Endothelial cell of umbilical vein (primary cell): ENCODE data around the gene PDE7B. TPM values are rescaled to one million over a fixed set of nuclear protein-coding genes. Genes with fewer than 3 reads are reported as not detected.

Source experiments
- BruUV-seq: library from RNA; stranded (reverse); fragments of 400-500 nt; replicated peaks from 2 replicates; lab custom pipeline; 2021; lab: Mats Ljungman, UMichigan
- CTCF ChIA-PET: fragments of 300-600, 350-600 bp; sonication (Branson Sonifier 250); formaldehyde crosslinking; loops from one replicate; lab custom pipeline; 2021; ENCODE audit warnings: antibody characterized with exemption, inconsistent platforms; lab: Charles Lee
- POLR2A ChIA-PET: fragments of 300-600, 350-600 bp; sonication (Branson Sonifier 250); formaldehyde crosslinking; loops from one replicate; lab custom pipeline; 2021; ENCODE audit warnings: antibody characterized with exemption, inconsistent platforms; lab: Charles Lee
- DNase-seq: peaks from one replicate; pipeline ENCODE4 v3.0.0-alpha.2; 2011; ENCODE audit warnings: low read depth, low spot score
- FAIRE-seq: peaks from 2 replicates; lab custom pipeline; 2011; peaks lifted over from hg19 to GRCh38; lab: Jason Lieb, UNC
- H2AFZ ChIP-seq: 2 replicates; pipeline ENCODE4 v1.6.0; 2012; ENCODE audit warnings: low read depth, low read length, control low read depth, inconsistent platforms
- H3K27ac ChIP-seq: 2 replicates; pipeline ENCODE4 v1.5.1; 2011; ENCODE audit warnings: low read depth, mild to moderate bottlenecking, control low read depth, low read length, moderate library complexity; ENCODE audit not compliant: insufficient read depth
- H3K27me3 ChIP-seq, 2 experiments: 2 replicates each; pipeline versions ENCODE4 v1.6.0 to v1.6.1; 2011; ENCODE audit warnings: low read length in 2 of 2, mixed read lengths in 1 of 2; ENCODE audit not compliant: control insufficient read depth in 2 of 2, insufficient read depth in 2 of 2
- H3K36me3 ChIP-seq, 2 experiments: 2 replicates in 1 of 2; 3 replicates in 1 of 2; pipeline ENCODE4 v1.5.1; 2011; ENCODE audit warnings: low read length in 2 of 2, mild to moderate bottlenecking in 1 of 2, moderate library complexity in 1 of 2; ENCODE audit not compliant: control insufficient read depth in 2 of 2, insufficient read depth in 2 of 2; ENCODE audit errors: extremely low read depth in 1 of 2
- H3K4me1 ChIP-seq: 3 replicates; pipeline ENCODE4 v1.5.1; 2011; ENCODE audit warnings: mild to moderate bottlenecking, low read length; ENCODE audit not compliant: control insufficient read depth, insufficient read depth; ENCODE audit errors: extremely low read depth
- H3K4me2 ChIP-seq: 2 replicates; pipeline ENCODE4 v1.6.1; 2011; ENCODE audit warnings: low read length, control low read depth, mixed read lengths; ENCODE audit not compliant: insufficient read depth
- H3K4me3 ChIP-seq, 3 experiments: fragments of 200-600 bp in 1 of 3; sonication (generic), shearing (Covaris generic) in 1 of 3; replicated peaks in 1 of 3; 2 replicates each; pipeline ENCODE4 v1.5.1; 2011 to 2016; ENCODE audit warnings: control low read depth in 3 of 3, low read length in 3 of 3, mild to moderate bottlenecking in 2 of 3, inconsistent platforms in 1 of 3, low read depth in 1 of 3, moderate library complexity in 1 of 3; ENCODE audit not compliant: insufficient read depth in 1 of 3
- H3K79me2 ChIP-seq: 2 replicates; pipeline ENCODE4 v1.6.0; 2012; ENCODE audit warnings: low read length, inconsistent platforms; ENCODE audit not compliant: control insufficient read depth, insufficient read depth
- H3K9ac ChIP-seq: replicated peaks from 2 replicates; pipeline ENCODE3; 2011; ENCODE audit warnings: low read length, control low read depth; ENCODE audit not compliant: insufficient read depth; ENCODE audit errors: extremely low read depth
- H3K9me1 ChIP-seq: replicated peaks from 3 replicates; pipeline ENCODE4 v1.6.0; 2011; ENCODE audit warnings: mild to moderate bottlenecking, low read length; ENCODE audit not compliant: control insufficient read depth, insufficient read depth; ENCODE audit errors: extremely low read depth
- H3K9me3 ChIP-seq: replicated peaks from 2 replicates; pipeline ENCODE4 v1.5.1; 2012; ENCODE audit warnings: low read length, inconsistent platforms; ENCODE audit not compliant: control insufficient read depth, insufficient read depth
- H4K20me1 ChIP-seq: replicated peaks from 2 replicates; pipeline ENCODE3; 2011; ENCODE audit warnings: mild to moderate bottlenecking, low read length; ENCODE audit not compliant: control insufficient read depth, insufficient read depth; ENCODE audit errors: extremely low read depth
- EZH2 ChIP-seq: IDR thresholded peaks from 2 replicates; pipeline ENCODE4 v1.6.1; 2012; ENCODE audit warnings: borderline replicate concordance, low read depth, mild to moderate bottlenecking, moderate library complexity, low read length, inconsistent platforms; ENCODE audit not compliant: severe bottlenecking
- FOS ChIP-seq: IDR thresholded peaks from 2 replicates; pipeline ENCODE4 v1.6.1; 2011; ENCODE audit warnings: mild to moderate bottlenecking, low read length, moderate library complexity, borderline replicate concordance; ENCODE audit not compliant: insufficient read depth
- GATA2 ChIP-seq: IDR thresholded peaks from 2 replicates; pipeline ENCODE4 v1.7.0; 2011; ENCODE audit warnings: low read depth, mild to moderate bottlenecking, moderate library complexity, mixed read lengths, low read length; ENCODE audit not compliant: insufficient read length, insufficient read depth
- JUN ChIP-seq: IDR thresholded peaks from 2 replicates; pipeline ENCODE4 v1.6.1; 2011; ENCODE audit warnings: borderline replicate concordance, low read depth; ENCODE audit not compliant: insufficient read length, insufficient read depth
- MYC ChIP-seq: IDR thresholded peaks from one replicate; pipeline ENCODE4 v1.6.1; 2011; ENCODE audit warnings: mild to moderate bottlenecking, low read depth, low read length
- POLR2A ChIP-seq: IDR thresholded peaks from 2 replicates; pipeline ENCODE4 v1.6.1; 2012; ENCODE audit warnings: low read depth, mild to moderate bottlenecking, control low read depth, low read length
- POLR2AphosphoS5 ChIP-seq: IDR thresholded peaks from 2 replicates; pipeline ENCODE4 v1.6.1; 2012; ENCODE audit warnings: low read depth, mild to moderate bottlenecking, control low read depth, low read length, moderate library complexity; ENCODE audit not compliant: insufficient read depth
- dilution Hi-C: fragments of 300-500 bp; cut with MboI; formaldehyde crosslinking; loops from one replicate; pipeline ENCODE4 v1.15.0; 2019; ENCODE audit warnings: low sequenced_read_pairs; ENCODE audit not compliant: extremely low pct_ligation_motif_present
- intact Hi-C: fragments of 100-400 bp; cut with micrococcal nuclease; formaldehyde crosslinking; loops from one replicate; pipeline ENCODE4 v1.10.0; 2022
- polyA plus RNA-seq, 4 experiments: library from polyadenylated mRNA; depleted of rRNA in 3 of 4; stranded (reverse) in 3 of 4; unstranded in 1 of 4; fragments of >200 nt; gene quantifications; 2 replicates each; pipeline versions ENCODE4 v1.2.1 to v1.2.3, GENCODE V29; 2011 to 2012; ENCODE audit warnings: missing spikeins in 1 of 4
- total RNA-seq: library from RNA; stranded (reverse); gene quantifications from 2 replicates; pipeline ENCODE4 v1.2.3, GENCODE V29; 2021
- TF ChIP-seq, protein P1 (sequence below): IDR thresholded peaks from 2 replicates; pipeline ENCODE4 v1.6.1; 2011; ENCODE audit not compliant: insufficient read depth, insufficient read length
- TF ChIP-seq, protein P2 (sequence below), 2 donors: IDR thresholded peaks; 1 replicate in 1 of 2; 2 replicates in 1 of 2; pipeline ENCODE4 v1.5.1; 2011; ENCODE audit warnings: low read length in 2 of 2, mild to moderate bottlenecking in 2 of 2, moderate library complexity in 2 of 2, control low read depth in 1 of 2, inconsistent platforms in 1 of 2, low read depth in 1 of 2; ENCODE audit not compliant: insufficient read depth in 1 of 2; ENCODE audit errors: extremely low read depth in 1 of 2

The PDE7B gene
- total and polyA plus RNA-seq, 2 donors (not counting 3 experiments of a cell fraction or from before 2014, with no cell fraction given) = 20.6 to 25.1 TPM

DNA sequence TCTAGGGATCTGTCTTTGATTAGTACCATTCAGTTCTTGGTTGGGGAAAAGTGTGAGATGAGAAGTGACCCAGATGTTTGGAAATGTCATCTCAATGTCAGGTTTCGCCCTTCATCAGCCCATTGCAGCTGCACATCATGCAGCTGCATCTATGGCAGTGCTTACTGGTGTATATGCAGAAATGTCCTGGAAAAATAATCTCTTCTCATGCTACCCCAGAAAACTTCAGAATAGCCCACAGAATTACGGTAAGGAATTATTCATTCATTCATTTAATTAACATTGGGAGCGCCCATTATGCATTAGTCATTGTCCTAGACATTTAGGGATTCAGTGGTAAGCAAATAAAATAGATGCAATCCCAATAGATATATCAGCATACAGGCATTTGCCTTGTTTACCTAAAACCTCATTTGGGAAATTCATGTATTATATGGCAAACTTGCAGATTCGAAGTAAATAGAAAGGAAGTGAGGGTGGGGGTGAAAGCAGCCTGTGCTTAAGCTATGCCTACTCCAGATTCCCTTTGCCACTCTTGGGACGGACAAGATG is 89.2 kb downstream of the PDE7B start:
- ChIA-PET POLR2A (no interaction called here), CTCF (interaction anchor here (0.7 to 2.1 kb wide), 6 partner anchors 12 to 98 kb away, joined by 3 to 10 read pairs (median 4); no protein-coding TSS in a partner anchor)
- H3K36me3 ChIP-seq = no peaks in the 10 kb centered on the region
- no peak for FAIRE-seq
- H3K79me2 ChIP-seq = no peaks in the 10 kb centered on the region
- no peaks in the 10 kb centered on the region for H3K9me3 ChIP-seq
- H3K27me3 ChIP-seq = no peaks in the 10 kb centered on the region
- no peak overlapping the region for H3K4me3 ChIP-seq
- no peak overlapping the region for H3K9ac ChIP-seq
- no TSS peak for BruUV-seq
- no peak for TF ChIP-seq GATA2
- no peak for TF ChIP-seq FOS
- TF ChIP-seq, protein P1, sequence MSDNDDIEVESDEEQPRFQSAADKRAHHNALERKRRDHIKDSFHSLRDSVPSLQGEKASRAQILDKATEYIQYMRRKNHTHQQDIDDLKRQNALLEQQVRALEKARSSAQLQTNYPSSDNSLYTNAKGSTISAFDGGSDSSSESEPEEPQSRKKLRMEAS = no peak
- TF ChIP-seq EZH2 = no peak
- no peak for TF ChIP-seq POLR2AphosphoS5
- no peak for TF ChIP-seq POLR2A
- TF ChIP-seq MYC = no peak
- TF ChIP-seq, protein P2, sequence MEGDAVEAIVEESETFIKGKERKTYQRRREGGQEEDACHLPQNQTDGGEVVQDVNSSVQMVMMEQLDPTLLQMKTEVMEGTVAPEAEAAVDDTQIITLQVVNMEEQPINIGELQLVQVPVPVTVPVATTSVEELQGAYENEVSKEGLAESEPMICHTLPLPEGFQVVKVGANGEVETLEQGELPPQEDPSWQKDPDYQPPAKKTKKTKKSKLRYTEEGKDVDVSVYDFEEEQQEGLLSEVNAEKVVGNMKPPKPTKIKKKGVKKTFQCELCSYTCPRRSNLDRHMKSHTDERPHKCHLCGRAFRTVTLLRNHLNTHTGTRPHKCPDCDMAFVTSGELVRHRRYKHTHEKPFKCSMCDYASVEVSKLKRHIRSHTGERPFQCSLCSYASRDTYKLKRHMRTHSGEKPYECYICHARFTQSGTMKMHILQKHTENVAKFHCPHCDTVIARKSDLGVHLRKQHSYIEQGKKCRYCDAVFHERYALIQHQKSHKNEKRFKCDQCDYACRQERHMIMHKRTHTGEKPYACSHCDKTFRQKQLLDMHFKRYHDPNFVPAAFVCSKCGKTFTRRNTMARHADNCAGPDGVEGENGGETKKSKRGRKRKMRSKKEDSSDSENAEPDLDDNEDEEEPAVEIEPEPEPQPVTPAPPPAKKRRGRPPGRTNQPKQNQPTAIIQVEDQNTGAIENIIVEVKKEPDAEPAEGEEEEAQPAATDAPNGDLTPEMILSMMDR (IDR thresholded peaks at IDR 0.05; ENCODE audit: extremely low read depth in 1 of 2, insufficient read depth in 1 of 2, low read depth in 1 of 2, low read length in 2 of 2) = no peak
- TF ChIP-seq JUN = no peak
- DNase-seq = no peak
- dilution Hi-C loops (no loop called here), intact Hi-C loops (no loop called here)
- no peaks in the 10 kb centered on the region for H3K4me1 ChIP-seq
- H3K9me1 ChIP-seq = no peaks in the 10 kb centered on the region
- no peaks in the 10 kb centered on the region for H4K20me1 ChIP-seq
- no peak overlapping the region for H3K27ac ChIP-seq
- H2AFZ ChIP-seq = no peak overlapping the region
- no peak overlapping the region for H3K4me2 ChIP-seq
